ENCODE measurements around the gene URI1.

GRCh38 chr19:29956855-29957254 is 14.8 kb downstream of the URI1 start:
- no peak for TF ChIP-seq CTCF (IDR thresholded peaks at IDR 0.05 in 8 of 11, conservative IDR thresholded peaks at IDR 0.05 in 3 of 11)
- TF ChIP-seq POLR2A (IDR thresholded peaks at IDR 0.05) = no peak

Data from spleen (tissue), 7 donors.